Endodermal cell (in vitro differentiated cells): ENCODE data around the gene RIMBP2. TPM values are rescaled to one million over a fixed set of nuclear protein-coding genes. Genes with fewer than 3 reads are reported as not detected.
A peak's percentile ranks its signal among the peaks of the same experiment; 100 is the strongest.

Experiments used
- DNase-seq: peaks from one replicate; pipeline ENCODE4 v3.0.0-alpha.2; 2017
- H3K27ac ChIP-seq: 2 replicates; pipeline ENCODE4 v1.5.1; 2013; ENCODE audit warnings: mild to moderate bottlenecking, low read depth, low read length, moderate library complexity
- H3K27me3 ChIP-seq: 2 replicates; pipeline ENCODE4 v1.6.1; 2013; ENCODE audit warnings: mild to moderate bottlenecking, low read length, moderate library complexity; ENCODE audit not compliant: insufficient read depth, control insufficient read depth, poor library complexity, severe bottlenecking
- H3K36me3 ChIP-seq: 2 replicates; pipeline ENCODE4 v1.7.0; 2013; ENCODE audit warnings: mild to moderate bottlenecking, low read length, moderate library complexity; ENCODE audit not compliant: control insufficient read depth, insufficient read depth
- H3K4me1 ChIP-seq: one replicate; pipeline ENCODE4 v1.7.0; 2013; ENCODE audit warnings: low read length; ENCODE audit not compliant: control insufficient read depth, insufficient read depth
- H3K4me3 ChIP-seq: 2 replicates; pipeline ENCODE4 v1.5.1; 2013; ENCODE audit warnings: mild to moderate bottlenecking, low read length, moderate library complexity
- H3K9ac ChIP-seq: 2 replicates; pipeline ENCODE4 v1.6.1; 2013; ENCODE audit warnings: mild to moderate bottlenecking, low read length, moderate library complexity; ENCODE audit not compliant: poor library complexity, severe bottlenecking; ENCODE audit errors: extremely low read depth
- H3K9me3 ChIP-seq: 2 replicates; pipeline ENCODE4 v1.6.1; 2013; ENCODE audit warnings: mild to moderate bottlenecking, low read length, moderate library complexity; ENCODE audit not compliant: control insufficient read depth
- H3K27ac Mint-ChIP-seq: 2 replicates; pipeline ENCODE4 v1.8.0; 2020; ENCODE audit warnings: mixed read lengths
- H3K27me3 Mint-ChIP-seq: 2 replicates; pipeline ENCODE4 v1.8.0; 2021; ENCODE audit warnings: mild to moderate bottlenecking, mixed read lengths; ENCODE audit not compliant: insufficient read depth
- H3K36me3 Mint-ChIP-seq: 2 replicates; pipeline ENCODE4 v1.8.0; 2020; ENCODE audit warnings: low read depth, mixed read lengths
- H3K4me1 Mint-ChIP-seq: 2 replicates; pipeline ENCODE4 v1.8.0; 2020; ENCODE audit warnings: mixed read lengths
- H3K4me3 Mint-ChIP-seq: 2 replicates; pipeline ENCODE4 v1.8.0; 2020; ENCODE audit warnings: mild to moderate bottlenecking, moderate library complexity, mixed read lengths
- H3K9me3 Mint-ChIP-seq: 2 replicates; pipeline ENCODE4 v1.8.0; 2020; ENCODE audit warnings: mild to moderate bottlenecking, mixed read lengths
- CTCF ChIP-seq: fragments of 200-600 bp; sonication (generic); conservative IDR thresholded peaks from 2 replicates; pipeline ENCODE4 v1.5.0; 2021; ENCODE audit warnings: antibody characterized with exemption, mild to moderate bottlenecking
- WGBS, 2 experiments: methylation state at CpG; one replicate each; pipeline versions ENCODE4 v1.1.5 to v1.1.7; 2013; ENCODE audit warnings: missing lambda C conversion rate in 2 of 2, mixed read lengths in 1 of 2; ENCODE audit not compliant: insufficient coverage in 1 of 2, insufficient read length in 1 of 2; 5-methylcytosine and 5-hydroxymethylcytosine counted together
- total RNA-seq, 2 donors: library from RNA; stranded (reverse); fragmentation: NEBNext Ultra II Directional in 1 of 2; extraction: Animal tissue kit (Norgen Biotek cat#: 25700) in 1 of 2; gene quantifications; 2 replicates in 1 of 2; 3 replicates in 1 of 2; pipeline ENCODE4 v1.2.1, GENCODE V29; 2021

The RIMBP2 gene
- total RNA-seq, 2 donors from 2014 or later, result 0.13 to 3.4 TPM

GRCh38 chr12:130506844-130507243 is 209.3 kb downstream of the RIMBP2 start:
- H3K36me3 Mint-ChIP-seq, result no peaks in the 10 kb centered on the region
- Histone ChIP-seq H3K4me1 (no peaks in the 10 kb centered on the region), H3K9me3 (no peaks in the 10 kb centered on the region), H3K36me3 (no peaks in the 10 kb centered on the region), H3K4me3 (no peak overlapping the region), H3K9ac (no peak overlapping the region), H3K27ac (no peak overlapping the region), H3K27me3 (no peaks in the 10 kb centered on the region)
- H3K27ac Mint-ChIP-seq, result no peak overlapping the region
- TF ChIP-seq CTCF, result no peak
- no peak for DNase-seq
- no peak overlapping the region for H3K4me3 Mint-ChIP-seq
- peaks cover 3% of the 10 kb centered on the region for H3K27me3 Mint-ChIP-seq
- 87% methylated on average over 2 to 4 of the region's 4 CpGs for WGBS, 2 experiments
- no peaks in the 10 kb centered on the region for H3K9me3 Mint-ChIP-seq
- H3K4me1 Mint-ChIP-seq, result no peaks in the 10 kb centered on the region

- Mint-ChIP-seq H3K27me3 (peaks cover 3% of the 10 kb centered on the region), H3K4me3 (no peak overlapping the region), H3K9me3 (no peaks in the 10 kb centered on the region), H3K4me1 (no peaks in the 10 kb centered on the region), H3K27ac (no peak overlapping the region), H3K36me3 (no peaks in the 10 kb centered on the region)
- Histone ChIP-seq H3K36me3 (no peaks in the 10 kb centered on the region), H3K27me3 (no peaks in the 10 kb centered on the region), H3K9me3 (no peaks in the 10 kb centered on the region), H3K4me3 (no peak overlapping the region), H3K27ac (peak overlapping the region; percentile 90), H3K9ac (no peak overlapping the region), H3K4me1 (no peaks in the 10 kb centered on the region)
- DNase-seq, result no peak
- no peak for TF ChIP-seq CTCF
- 83% methylated on average over 5 of the region's 5 CpGs; no CpG with 5 or more reads in 1 of the 2 experiments for WGBS, 2 experiments
Measured at GRCh38 chr12:130504840-130505175, 211.3 kb downstream of the RIMBP2 start.

- Histone ChIP-seq H3K4me3 (no peak overlapping the region), H3K4me1 (no peaks in the 10 kb centered on the region), H3K27me3 (no peaks in the 10 kb centered on the region), H3K36me3 (no peaks in the 10 kb centered on the region), H3K9ac (no peak overlapping the region), H3K27ac (peak overlapping the region; percentile 90), H3K9me3 (no peaks in the 10 kb centered on the region)
- TF ChIP-seq CTCF, result no peak
- H3K4me1 Mint-ChIP-seq, result no peaks in the 10 kb centered on the region
- 86 to 87% methylated on average over 16 to 18 of the region's 18 CpGs for WGBS, 2 experiments
- no peak overlapping the region for H3K4me3 Mint-ChIP-seq
- H3K27me3 Mint-ChIP-seq, result peaks cover 3% of the 10 kb centered on the region
- H3K36me3 Mint-ChIP-seq, result no peaks in the 10 kb centered on the region
- H3K9me3 Mint-ChIP-seq, result no peaks in the 10 kb centered on the region
- H3K27ac Mint-ChIP-seq, result no peak overlapping the region
- DNase-seq, result no peak
Measured at GRCh38 chr12:130504110-130504839, 211.8 kb downstream of the RIMBP2 start.
